ENCODE results near the gene NTN1. TPM values are rescaled to one million over a fixed set of nuclear protein-coding genes. Genes with fewer than 3 reads are reported as not detected.
"Not testable (repeated sequence)": the region's sequence is repeated elsewhere in the genome, so short reads cannot be mapped to it uniquely, and the experiment has no call there.

NTN1 gene
- total RNA-seq, 1 donor from 2014 or later: 0.20 TPM

DNA sequence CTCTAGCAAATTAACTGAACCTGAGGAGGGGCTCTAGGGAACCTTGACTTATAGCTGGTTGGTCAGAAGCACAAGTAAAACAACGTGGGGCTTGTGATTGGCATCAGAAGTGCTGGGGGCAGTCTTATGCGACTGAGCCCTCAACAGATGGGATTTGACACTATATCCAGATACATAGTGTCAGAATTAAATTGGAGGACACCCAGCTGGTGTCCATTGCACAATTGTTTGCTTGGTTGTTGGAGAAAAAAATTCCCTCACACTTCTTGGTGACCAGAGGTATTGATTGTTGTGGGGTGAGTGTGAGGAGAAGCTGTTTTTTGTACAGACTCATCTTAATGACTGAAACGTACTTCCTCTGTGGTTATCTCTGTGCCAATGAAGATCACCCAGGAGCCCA is 59.7 kb downstream of the NTN1 start:
- no peak for DNase-seq (ENCODE audit: low read depth, low spot score)

- DNase-seq (ENCODE audit: low read depth, low spot score): no peak
Measured at GRCh38 chr17:9086577-9086976, 65.3 kb downstream of the NTN1 start.

- DNase-seq (ENCODE audit: low read depth, low spot score): no peak
Measured at GRCh38 chr17:9087921-9088320, 66.6 kb downstream of the NTN1 start.

- no peak for DNase-seq (ENCODE audit: low read depth, low spot score)
Measured at GRCh38 chr17:9090641-9091096, 69.4 kb downstream of the NTN1 start.

DNA sequence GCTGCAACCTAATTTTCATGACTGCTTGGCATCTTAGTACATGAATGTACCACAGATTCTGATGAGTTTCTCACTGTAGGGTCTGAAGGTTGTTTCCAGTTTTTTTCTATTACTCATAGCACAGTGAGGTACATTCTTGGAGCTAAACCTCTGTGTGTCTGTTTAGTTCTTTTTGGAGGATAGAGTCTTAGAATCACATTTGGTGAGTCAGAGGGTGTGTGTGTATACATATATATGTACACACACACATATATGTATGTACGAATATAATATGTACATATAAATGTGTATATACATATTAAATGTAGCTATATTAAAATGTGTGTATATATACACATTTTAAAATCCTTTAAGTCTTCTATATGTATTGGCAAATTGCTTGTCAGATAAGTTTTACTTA is 72.9 kb downstream of the NTN1 start:
- DNase-seq (ENCODE audit: low read depth, low spot score): no peak

DNA sequence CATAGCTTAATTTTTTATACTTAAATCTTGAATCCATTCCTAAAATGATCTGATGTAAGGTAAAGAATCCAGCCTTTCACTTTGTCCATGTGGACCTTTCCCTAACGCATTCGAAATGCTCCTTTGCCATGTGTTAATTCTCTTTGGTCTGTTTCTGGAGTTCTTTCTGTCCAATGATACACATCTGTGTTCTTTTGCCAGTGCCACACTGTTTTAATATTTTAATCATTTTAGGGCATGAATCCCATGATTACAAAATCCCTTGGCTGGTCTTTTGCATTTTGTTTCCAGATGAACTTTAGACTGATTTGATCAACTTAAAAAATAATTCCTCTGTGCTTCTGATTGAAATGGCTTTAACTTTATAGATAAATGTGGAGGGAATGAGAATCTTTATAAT is 74.1 kb downstream of the NTN1 start:
- DNase-seq (ENCODE audit: low read depth, low spot score): no peak

DNA sequence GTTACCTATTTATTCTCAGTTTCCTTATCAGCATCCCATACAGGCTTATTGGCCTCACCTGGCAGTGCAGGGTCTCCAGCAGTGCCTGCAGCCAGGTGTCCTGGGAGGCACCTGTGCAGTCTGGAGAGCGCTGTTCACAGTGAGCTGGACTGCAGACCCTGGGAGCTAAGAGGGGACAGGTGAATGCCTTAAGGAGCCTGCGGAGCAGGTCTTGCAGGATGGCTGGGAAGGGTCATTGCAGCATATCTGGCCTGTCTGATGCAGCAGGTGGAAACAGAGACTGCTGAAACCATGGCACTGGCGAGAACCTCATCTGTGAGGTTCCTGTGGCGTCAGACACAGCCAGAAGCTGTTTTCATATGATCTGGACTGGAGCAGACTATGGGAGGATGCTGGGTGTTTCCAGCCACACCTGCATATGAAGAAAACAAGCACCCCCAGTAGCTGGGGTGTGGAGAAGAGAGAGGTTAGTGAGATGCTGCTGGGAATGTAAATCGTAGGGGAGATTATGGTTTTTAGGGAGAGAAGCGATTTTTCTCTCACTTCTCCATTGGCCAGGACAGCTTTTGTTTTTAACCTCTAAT is 77.0 kb downstream of the NTN1 start:
- no peak for DNase-seq (ENCODE audit: low read depth, low spot score)

- no peak for DNase-seq (ENCODE audit: low read depth, low spot score)
Measured at GRCh38 chr17:9101356-9101755, 80.0 kb downstream of the NTN1 start.

DNA sequence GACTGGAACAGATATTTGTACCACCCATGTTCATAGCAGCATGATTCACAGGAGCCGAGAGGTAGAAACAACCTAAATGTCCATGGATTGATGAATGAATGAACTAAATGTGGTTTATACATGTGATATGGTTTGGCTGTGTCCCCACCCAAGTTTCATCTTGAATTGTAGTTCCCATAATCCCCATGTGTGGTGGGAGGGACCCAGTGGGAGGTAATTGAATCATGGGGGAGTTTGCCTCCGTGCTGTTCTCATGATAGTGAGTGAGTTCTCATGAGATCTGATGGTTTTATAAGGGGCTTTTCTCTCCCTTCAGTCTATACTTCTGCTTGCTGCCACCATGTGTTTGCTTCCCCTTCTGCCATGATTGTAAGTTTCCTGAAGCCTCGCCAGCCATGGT is 81.9 kb downstream of the NTN1 start:
- not testable (repeated sequence) for DNase-seq (ENCODE audit: low read depth, low spot score)

DNA sequence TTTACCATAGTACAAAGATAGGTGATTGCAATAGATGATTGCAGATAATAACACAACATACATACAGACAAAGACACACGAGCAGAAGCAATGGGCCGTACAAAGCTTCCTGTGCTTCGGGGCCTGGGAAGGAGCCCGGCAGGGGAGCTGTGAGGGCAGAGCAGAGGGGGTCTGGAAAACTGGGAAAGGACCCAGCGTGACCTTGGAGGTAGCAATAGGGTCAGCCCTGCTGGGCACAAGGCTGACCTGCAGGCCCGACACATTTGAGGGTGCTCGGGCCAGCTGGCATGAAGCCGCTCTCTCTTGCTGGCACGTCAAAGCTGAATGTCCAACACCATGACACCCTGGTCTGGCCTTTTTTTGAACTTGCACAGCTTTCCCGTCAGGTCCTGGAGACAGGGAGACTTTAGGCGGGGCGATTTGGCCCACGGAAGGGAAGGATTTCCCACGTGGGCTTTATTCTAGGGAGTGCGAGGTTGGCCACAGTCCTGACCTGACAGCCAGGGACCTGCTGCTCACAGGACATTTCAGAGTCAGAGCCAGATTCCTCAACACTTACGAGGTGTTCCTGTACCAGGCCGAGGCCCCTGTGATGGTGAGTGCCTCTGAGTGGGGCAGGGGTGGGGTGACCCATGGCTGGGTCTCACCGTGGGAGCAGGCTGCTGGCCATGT is 83.2 kb downstream of the NTN1 start:
- DNase-seq (ENCODE audit: low read depth, low spot score): no peak

- no peak for DNase-seq (ENCODE audit: low read depth, low spot score)
Measured at GRCh38 chr17:9105068-9105868, 84.0 kb downstream of the NTN1 start.

GRCh38 chr17:9106278-9106677 is 85.0 kb downstream of the NTN1 start:
- DNase-seq (ENCODE audit: low read depth, low spot score): not testable (repeated sequence)

DNA sequence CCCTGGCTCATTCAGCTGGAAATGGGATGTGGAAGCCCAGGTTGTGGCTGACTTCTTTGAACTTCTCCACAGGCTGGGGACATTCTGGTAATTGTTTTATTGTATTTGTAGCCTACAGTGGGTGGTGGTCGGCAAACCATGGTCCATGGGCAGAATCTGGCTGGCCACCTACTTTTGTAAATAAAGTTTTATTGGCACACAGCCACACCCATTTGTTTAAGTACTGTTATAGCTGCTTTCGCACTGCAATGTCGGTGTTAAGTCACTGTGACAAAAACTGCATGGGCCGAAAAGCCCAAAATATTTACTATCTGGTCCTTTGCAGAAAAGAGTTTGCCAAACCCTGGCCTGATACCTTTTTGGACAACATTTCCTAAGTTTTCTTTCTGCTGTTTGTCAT is 86.2 kb downstream of the NTN1 start:
- DNase-seq (ENCODE audit: low read depth, low spot score): no peak

GRCh38 chr17:9108146-9108545 is 86.8 kb downstream of the NTN1 start:
- DNase-seq (ENCODE audit: low read depth, low spot score): no peak

- no peak for DNase-seq (ENCODE audit: low read depth, low spot score)
Measured at GRCh38 chr17:9109933-9110332, 88.6 kb downstream of the NTN1 start.

- DNase-seq (ENCODE audit: low read depth, low spot score): no peak
Measured at GRCh38 chr17:9110501-9110900, 89.2 kb downstream of the NTN1 start.

DNA sequence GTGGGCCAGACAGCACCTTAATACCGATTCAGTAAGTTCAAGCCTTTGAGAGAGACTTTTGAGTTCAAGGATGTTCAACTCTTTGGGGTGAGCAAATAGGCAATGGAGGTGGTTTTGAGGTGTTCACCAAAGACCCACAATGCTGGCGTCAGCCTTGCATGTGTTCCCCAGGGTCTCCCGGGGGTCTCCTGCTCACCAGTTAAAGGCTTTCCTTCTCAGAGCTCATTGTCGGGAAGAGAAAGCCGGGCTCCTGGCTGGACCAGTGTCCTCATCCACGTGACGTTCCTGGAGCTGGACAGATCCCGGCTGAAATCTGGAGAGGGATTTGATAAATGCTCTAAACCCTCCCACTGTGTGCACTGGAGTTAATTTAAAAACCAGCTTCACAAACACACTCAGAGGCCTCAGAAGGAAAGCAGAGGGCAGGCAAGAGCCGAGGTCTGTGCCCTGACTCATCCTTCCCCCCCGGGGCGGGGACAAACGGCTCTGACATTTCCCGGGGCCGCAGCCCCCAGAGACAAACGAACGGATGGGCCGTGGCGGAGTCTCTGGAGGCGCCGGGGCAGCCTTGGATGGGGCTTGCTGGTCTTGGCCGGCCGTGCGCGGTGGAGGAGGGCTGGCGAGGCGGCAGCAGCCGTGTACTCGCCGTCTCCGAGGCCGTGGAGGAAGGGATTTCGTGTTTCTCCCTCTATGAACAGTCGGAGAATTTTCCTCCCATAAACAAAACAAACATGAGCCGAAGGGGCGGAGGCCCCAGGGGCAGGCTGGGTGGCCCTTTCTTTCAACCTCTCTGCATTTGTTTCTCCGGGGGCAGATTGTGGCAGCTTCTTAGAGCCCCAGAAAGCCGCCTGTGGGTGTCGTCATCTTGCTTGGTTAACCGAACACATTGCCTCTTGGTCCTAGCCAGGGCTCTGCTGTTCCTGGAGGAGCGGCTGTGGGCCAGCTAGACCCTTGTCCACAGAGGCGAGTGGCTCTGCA is 94.2 kb downstream of the NTN1 start:
- no peak for DNase-seq (ENCODE audit: low read depth, low spot score)

GRCh38 chr17:9116311-9116835 is 95.1 kb downstream of the NTN1 start:
- DNase-seq (ENCODE audit: low read depth, low spot score): no peak

DNA sequence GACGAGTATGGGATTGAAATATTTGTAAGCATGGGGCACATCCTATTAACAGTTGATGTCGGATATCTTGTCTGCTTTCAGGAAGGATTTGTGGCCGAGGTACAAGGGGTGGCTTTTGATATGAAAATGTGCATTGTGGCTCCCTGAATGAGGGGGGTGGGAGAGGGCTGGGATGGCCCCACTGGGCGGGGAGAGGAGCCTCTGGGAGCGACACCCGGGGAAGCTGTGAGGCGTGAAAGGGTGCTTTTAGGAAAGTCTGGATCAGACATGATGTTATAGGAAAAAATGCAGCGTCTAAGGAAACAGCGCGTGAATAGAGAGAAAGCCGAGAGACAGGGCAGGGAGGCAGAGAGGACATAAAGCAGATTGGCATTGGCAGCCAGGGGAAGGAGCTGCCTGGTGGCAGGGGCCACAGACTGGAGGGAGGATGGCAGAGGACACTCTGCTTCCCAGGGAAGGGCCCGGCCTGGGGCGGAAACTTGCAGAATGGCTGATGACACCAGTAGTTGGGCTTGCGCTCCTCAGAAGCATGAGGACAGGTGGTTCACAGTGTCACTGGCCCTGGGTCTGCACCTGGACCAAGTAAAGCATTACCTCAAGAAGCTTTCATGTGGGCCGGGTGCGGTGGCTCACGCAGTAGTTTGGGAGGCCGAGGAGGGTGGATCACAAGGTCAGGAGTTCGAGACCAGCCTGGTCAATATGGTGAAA is 95.7 kb downstream of the NTN1 start:
- DNase-seq (ENCODE audit: low read depth, low spot score): no peak

GRCh38 chr17:9120471-9120870 is 99.2 kb downstream of the NTN1 start:
- DNase-seq (ENCODE audit: low read depth, low spot score): no peak

Data from pulmonary artery endothelial cell (primary cell).